ENCODE results near the gene TESK2. TPM values are rescaled to one million over a fixed set of nuclear protein-coding genes. Genes with fewer than 3 reads are reported as not detected.
A peak's percentile ranks its signal among the peaks of the same experiment; 100 is the strongest.

TESK2 gene
- total and polyA plus RNA-seq, 2 of the 8 experiments (the other 6 are each of a cell fraction or from before 2014, with no cell fraction given) = 10.8 to 12.6 TPM

DNA sequence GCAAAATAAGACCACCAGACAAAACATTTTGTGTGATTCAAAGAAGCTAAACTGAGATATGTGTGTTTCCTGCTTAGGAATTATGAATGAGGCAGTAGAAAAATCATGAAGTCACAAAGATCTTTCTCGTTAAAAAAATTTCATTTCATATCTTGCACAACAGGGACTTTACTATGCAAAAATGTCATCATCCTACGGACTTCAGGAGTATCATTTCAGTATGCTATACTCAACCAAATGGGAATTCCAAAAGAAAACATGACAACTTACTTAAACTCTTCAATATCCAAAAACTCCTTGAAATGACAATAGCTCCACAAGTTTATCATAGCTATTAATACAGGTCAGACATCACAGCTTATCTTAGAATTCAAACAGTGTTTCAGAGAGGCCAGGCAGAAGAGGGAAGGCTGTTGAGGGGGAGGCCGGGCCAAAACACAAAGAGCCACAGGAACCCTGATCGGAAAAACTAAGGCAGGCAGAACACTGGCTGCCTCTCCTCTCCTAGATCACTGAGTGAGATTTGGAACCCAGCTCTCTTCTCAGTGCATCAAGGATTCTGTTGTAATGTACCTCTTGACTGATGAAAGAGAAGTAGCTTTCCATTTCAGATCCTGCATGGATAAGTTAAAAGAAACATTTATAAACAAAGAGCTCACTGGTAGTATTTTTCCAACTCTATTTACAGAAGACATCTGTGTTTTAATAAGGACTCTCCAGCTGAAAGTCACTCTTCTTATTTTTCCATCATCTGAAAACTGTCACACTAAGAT is 66.9 kb downstream of the TESK2 start:
- Histone ChIP-seq H3K23ac (ENCODE audit: insufficient read length) (no peak overlapping the region), H3K4me1 (replicated peaks in 1 of 4; ENCODE audit: control insufficient read depth in 3 of 4, insufficient read depth in 4 of 4, low read length in 3 of 4) (no peaks in the 10 kb centered on the region), H3K18ac (ENCODE audit: extremely low read depth, low read length) (no peak overlapping the region), H2BK5ac (ENCODE audit: low read depth, low read length) (no peak overlapping the region), H4K91ac (replicated peaks; ENCODE audit: insufficient read length, low read length) (no peak overlapping the region), H3K27me3 (replicated peaks in 1 of 4; ENCODE audit: control insufficient read depth in 3 of 4, extremely low read depth in 1 of 4, insufficient read depth in 3 of 4, low read length in 3 of 4) (no peaks in the 10 kb centered on the region), H3K9me3 (ENCODE audit: insufficient read depth in 2 of 2, low read depth in 1 of 2, low read length in 1 of 2) (no peaks in the 10 kb centered on the region), H3K56ac (replicated peaks; ENCODE audit: insufficient read length, low read depth, low read length) (no peak overlapping the region), H3K79me1 (ENCODE audit: low read depth, low read length) (no peaks in the 10 kb centered on the region), H4K20me1 (replicated peaks in 1 of 2; ENCODE audit: control insufficient read depth in 1 of 2, insufficient read depth in 2 of 2, low read length in 2 of 2) (no peaks in the 10 kb centered on the region), H3K79me2 (ENCODE audit: control insufficient read depth in 1 of 2, insufficient read depth in 2 of 2, low read length in 2 of 2) (no peaks in the 10 kb centered on the region), H3K4me2 (ENCODE audit: insufficient read depth in 1 of 2, low read depth in 2 of 2, low read length in 2 of 2) (no peak overlapping the region), H3K14ac (ENCODE audit: insufficient read length) (no peak overlapping the region), H4K5ac (ENCODE audit: insufficient read length, low read depth, low read length) (no peak overlapping the region), H4K8ac (ENCODE audit: extremely low read depth, insufficient read depth, low read length) (no peak overlapping the region), H2AFZ (ENCODE audit: low read length) (no peak overlapping the region), H3K27ac (ENCODE audit: low read depth, low read length) (no peak overlapping the region), H3K4me3 (ENCODE audit: extremely low read depth in 1 of 4, insufficient read depth in 2 of 4, low read depth in 3 of 4, low read length in 4 of 4) (no peak overlapping the region), H2BK20ac (ENCODE audit: low read length) (no peak overlapping the region), H3K4ac (replicated peaks; ENCODE audit: insufficient read length, low read depth, low read length) (no peak overlapping the region), H3K23me2 (ENCODE audit: low read depth, low read length) (no peaks in the 10 kb centered on the region), H2BK120ac (replicated peaks; ENCODE audit: low read depth, low read length) (no peak overlapping the region), H2AK5ac (ENCODE audit: low read depth, low read length) (no peak overlapping the region), H2BK15ac (ENCODE audit: low read length) (no peak overlapping the region), H3K9ac (replicated peaks in 1 of 4; ENCODE audit: extremely low read depth in 1 of 4, low read depth in 3 of 4, low read length in 3 of 4) (no peak overlapping the region), H2BK12ac (ENCODE audit: low read depth, low read length) (no peak overlapping the region), H3K36me3 (ENCODE audit: control insufficient read depth in 2 of 4, insufficient read depth in 4 of 4, low read length in 3 of 4) (peaks cover 0 to 5% (median 0%) of the 10 kb centered on the region in 4 experiments; a peak in 1 of 8 replicates)
- no peak for DNase-seq (ENCODE audit: low read depth in 1 of 2, low spot score in 2 of 2)
- ChIA-PET CTCF (ENCODE audit: partially characterized antibody) (interaction anchor here (0.7 to 2.1 kb wide), 7 partner anchors 9 to 410 kb away, joined by 3 to 8 read pairs (median 3); no protein-coding TSS in a partner anchor), POLR2A (ENCODE audit: partially characterized antibody) (interaction anchor here (0.6 to 1.0 kb wide), 3 partner anchors 64 to 170 kb away, joined by 3 to 4 read pairs (median 3); partner anchors contain the start of genes MUTYH and TOE1)
- peak; percentile 19 for FAIRE-seq
- 87% methylated on average over 4 of the region's 4 CpGs; no CpG with 5 or more reads in 1 of the 2 experiments for WGBS, 2 experiments (ENCODE audit: extremely low coverage in 1 of 2, insufficient coverage in 1 of 2, insufficient read length in 1 of 2, insufficient replicate concordance in 2 of 2, low coverage in 1 of 2, low lambda C conversion rate in 2 of 2, missing lambda C conversion rate in 1 of 2)
- no peak for TF ChIP-seq CREB1 (IDR thresholded peaks at IDR 0.05)
- TF ChIP-seq HDAC2 (IDR thresholded peaks at IDR 0.05; ENCODE audit: borderline replicate concordance in 1 of 2, low read depth in 2 of 2, low read length in 2 of 2) = no peak
- TF ChIP-seq SUZ12 (IDR thresholded peaks at IDR 0.05; ENCODE audit: low read length) = no peak
- no peak for TF ChIP-seq CHD1 (IDR thresholded peaks at IDR 0.05; ENCODE audit: low read depth, low read length)
- TF ChIP-seq, protein P1, sequence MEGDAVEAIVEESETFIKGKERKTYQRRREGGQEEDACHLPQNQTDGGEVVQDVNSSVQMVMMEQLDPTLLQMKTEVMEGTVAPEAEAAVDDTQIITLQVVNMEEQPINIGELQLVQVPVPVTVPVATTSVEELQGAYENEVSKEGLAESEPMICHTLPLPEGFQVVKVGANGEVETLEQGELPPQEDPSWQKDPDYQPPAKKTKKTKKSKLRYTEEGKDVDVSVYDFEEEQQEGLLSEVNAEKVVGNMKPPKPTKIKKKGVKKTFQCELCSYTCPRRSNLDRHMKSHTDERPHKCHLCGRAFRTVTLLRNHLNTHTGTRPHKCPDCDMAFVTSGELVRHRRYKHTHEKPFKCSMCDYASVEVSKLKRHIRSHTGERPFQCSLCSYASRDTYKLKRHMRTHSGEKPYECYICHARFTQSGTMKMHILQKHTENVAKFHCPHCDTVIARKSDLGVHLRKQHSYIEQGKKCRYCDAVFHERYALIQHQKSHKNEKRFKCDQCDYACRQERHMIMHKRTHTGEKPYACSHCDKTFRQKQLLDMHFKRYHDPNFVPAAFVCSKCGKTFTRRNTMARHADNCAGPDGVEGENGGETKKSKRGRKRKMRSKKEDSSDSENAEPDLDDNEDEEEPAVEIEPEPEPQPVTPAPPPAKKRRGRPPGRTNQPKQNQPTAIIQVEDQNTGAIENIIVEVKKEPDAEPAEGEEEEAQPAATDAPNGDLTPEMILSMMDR (IDR thresholded peaks at IDR 0.05; ENCODE audit: control extremely low read depth in 1 of 3, insufficient read depth in 1 of 3, low read depth in 1 of 3, low read length in 3 of 3) = no peak
- TF ChIP-seq POU5F1 (IDR thresholded peaks at IDR 0.05; ENCODE audit: low read depth, low read length) = no peak
- no peak for TF ChIP-seq PHF8 (conservative IDR thresholded peaks at IDR 0.05; ENCODE audit: low read depth, low read length)
- no peak for TF ChIP-seq RNF2 (IDR thresholded peaks at IDR 0.05; ENCODE audit: borderline replicate concordance, low read depth, low read length, missing control alignments, poor library complexity, severe bottlenecking)
- TF ChIP-seq RXRA (IDR thresholded peaks at IDR 0.05; ENCODE audit: insufficient read depth, low read depth, low read length) = no peak
